Measurements from ENCODE around the gene TMEM129. TPM values are rescaled to one million over a fixed set of nuclear protein-coding genes. Genes with fewer than 3 reads are reported as not detected.

TMEM129 gene
- total and polyA plus RNA-seq, 7 donors, result 11.8 to 43.6 (median 31.6) TPM

GRCh38 chr4:1756079-1756478 lies 35.0 kb upstream of the TMEM129 start:
- Histone ChIP-seq H3K36me3 (ENCODE audit: insufficient read depth in 1 of 2, low read depth in 1 of 2) (no peaks in the 10 kb centered on the region), H3K27ac (no peak overlapping the region), H3K27me3 (ENCODE audit: insufficient read depth in 3 of 3, low read length in 2 of 3) (peaks cover 0 to 2% (median 0%) of the 10 kb centered on the region in 3 donors), H3K9me3 (no peaks in the 10 kb centered on the region), H3K4me1 (no peaks in the 10 kb centered on the region), H3K4me3 (no peak overlapping the region)
- no peak for ATAC-seq
- no peak for TF ChIP-seq CTCF (IDR thresholded peaks at IDR 0.05)
- WGBS, 3 donors, result 65 to 76% (median 72%) methylated on average over 17 to 18 of the region's 18 CpGs
- DNase-seq, result no peak
- intact Hi-C loops (cut with DNase I), result no loop called here

GRCh38 chr4:1755297-1755696 lies 34.2 kb upstream of the TMEM129 start:
- 80 to 87% (median 84%) methylated on average over 17 of the region's 17 CpGs for WGBS, 3 donors
- H3K4me1 ChIP-seq, result no peaks in the 10 kb centered on the region
- no peak for TF ChIP-seq CTCF (IDR thresholded peaks at IDR 0.05)
- intact Hi-C loops (cut with DNase I), result no loop called here
- H3K9me3 ChIP-seq, result no peaks in the 10 kb centered on the region
- no peak overlapping the region for H3K4me3 ChIP-seq
- ATAC-seq (no peak), DNase-seq (no peak)
- no peaks in the 10 kb centered on the region for H3K36me3 ChIP-seq (ENCODE audit: insufficient read depth in 1 of 2, low read depth in 1 of 2)
- peaks cover 0 to 2% (median 0%) of the 10 kb centered on the region in 3 donors for H3K27me3 ChIP-seq (ENCODE audit: insufficient read depth in 3 of 3, low read length in 2 of 3)
- H3K27ac ChIP-seq, result no peak overlapping the region

GRCh38 chr4:1754336-1754735 lies 33.2 kb upstream of the TMEM129 start:
- WGBS, 3 donors, result 74 to 77% (median 75%) methylated on average over 5 of the region's 5 CpGs
- no peak overlapping the region for H3K4me3 ChIP-seq
- H3K36me3 ChIP-seq (ENCODE audit: insufficient read depth in 1 of 2, low read depth in 1 of 2), result no peaks in the 10 kb centered on the region
- no peak overlapping the region for H3K27ac ChIP-seq
- no peaks in the 10 kb centered on the region for H3K9me3 ChIP-seq
- no peak for ATAC-seq
- no peaks in the 10 kb centered on the region for H3K4me1 ChIP-seq
- no peak for DNase-seq
- TF ChIP-seq CTCF (IDR thresholded peaks at IDR 0.05), result no peak
- intact Hi-C loops (cut with DNase I), result no loop called here
- peaks cover 0 to 2% (median 0%) of the 10 kb centered on the region in 3 donors for H3K27me3 ChIP-seq (ENCODE audit: insufficient read depth in 3 of 3, low read length in 2 of 3)

GRCh38 chr4:1753697-1754311 lies 32.7 kb upstream of the TMEM129 start:
- H3K27ac ChIP-seq, result no peak overlapping the region
- H3K4me3 ChIP-seq, result no peak overlapping the region
- 77 to 80% (median 80%) methylated on average over 13 to 15 of the region's 15 CpGs for WGBS, 3 donors
- peaks cover 0 to 2% (median 0%) of the 10 kb centered on the region in 3 donors for H3K27me3 ChIP-seq (ENCODE audit: insufficient read depth in 3 of 3, low read length in 2 of 3)
- DNase-seq (no peak), ATAC-seq (no peak)
- no peaks in the 10 kb centered on the region for H3K4me1 ChIP-seq
- TF ChIP-seq CTCF (IDR thresholded peaks at IDR 0.05), result no peak
- H3K9me3 ChIP-seq, result no peaks in the 10 kb centered on the region
- intact Hi-C loops (cut with DNase I), result no loop called here
- H3K36me3 ChIP-seq (ENCODE audit: insufficient read depth in 1 of 2, low read depth in 1 of 2), result no peaks in the 10 kb centered on the region

- WGBS, 3 donors, result 72 to 86% (median 82%) methylated on average over 10 of the region's 10 CpGs
- TF ChIP-seq CTCF (IDR thresholded peaks at IDR 0.05), result no peak
- ATAC-seq (no peak), DNase-seq (no peak)
- no peak overlapping the region for H3K4me3 ChIP-seq
- no peak overlapping the region for H3K27ac ChIP-seq
- no peaks in the 10 kb centered on the region for H3K36me3 ChIP-seq (ENCODE audit: insufficient read depth in 1 of 2, low read depth in 1 of 2)
- H3K27me3 ChIP-seq (ENCODE audit: insufficient read depth in 3 of 3, low read length in 2 of 3), result peaks cover 0 to 4% (median 2%) of the 10 kb centered on the region in 3 donors
- H3K9me3 ChIP-seq, result no peaks in the 10 kb centered on the region
- H3K4me1 ChIP-seq, result no peaks in the 10 kb centered on the region
- intact Hi-C loops (cut with DNase I), result no loop called here
Observed at GRCh38 chr4:1753294-1753696, 32.2 kb upstream of the TMEM129 start.

All from psoas muscle (tissue), 8 donors.